HEK293 (cell line): ENCODE measurements around the gene VOPP1.

Experiments used
- CTCF ChIA-PET: fragments of 350-600 bp; formaldehyde crosslinking; extraction: SDS; loops from one replicate; lab custom pipeline; 2021; ENCODE audit warnings: antibody characterized with exemption; lab: Yijun Ruan, JAX
- POLR2A ChIA-PET: fragments of 300-600 bp; formaldehyde crosslinking; extraction: SDS; loops from one replicate; lab custom pipeline; 2020; ENCODE audit warnings: antibody characterized with exemption, inconsistent platforms; lab: Yijun Ruan, JAX
- H3K27ac ChIP-seq: fragments of 200-500 bp; sonication (Bioruptor generic); 2 replicates; pipeline ENCODE4 v1.5.1; 2014; ENCODE audit warnings: low read depth, low read length, control low read depth, inconsistent platforms; ENCODE audit errors: extremely low read depth
- H3K36me3 ChIP-seq, 2 experiments: fragments of 200-500 bp in 1 of 2; sonication (Bioruptor generic) in 1 of 2; 1 replicate in 1 of 2; 2 replicates in 1 of 2; pipeline ENCODE4 v1.5.1; 2014 to 2017; ENCODE audit warnings: inconsistent platforms in 2 of 2, low read length in 2 of 2; ENCODE audit not compliant: control insufficient read depth in 2 of 2, insufficient read depth in 1 of 2
- H3K4me1 ChIP-seq: fragments of 200-500 bp; sonication (Bioruptor generic); 2 replicates; pipeline ENCODE4 v1.5.1; 2014; ENCODE audit warnings: mild to moderate bottlenecking, low read length, inconsistent platforms; ENCODE audit not compliant: control insufficient read depth, insufficient read depth
- H3K4me3 ChIP-seq: 2 replicates; pipeline ENCODE4 v1.5.1; 2011; ENCODE audit warnings: low read depth, mild to moderate bottlenecking, control low read depth, low read length, moderate library complexity
- H3K9me3 ChIP-seq: fragments of 200-500 bp; sonication (Bioruptor generic); 2 replicates; pipeline ENCODE4 v1.5.1; 2014; ENCODE audit warnings: low read depth, low read length, inconsistent platforms; ENCODE audit not compliant: control insufficient read depth, insufficient read depth
- BCL6B ChIP-seq: fragments of 450-650 bp; formaldehyde crosslinking; IDR thresholded peaks from 2 replicates; pipeline ENCODE4 v1.5.1; 2017; ENCODE audit warnings: missing biosample characterization, missing genetic modification characterization
- CTCF ChIP-seq: fragments of 450-650 bp; formaldehyde crosslinking; IDR thresholded peaks from 2 replicates; pipeline ENCODE4 v1.5.1; 2016; ENCODE audit warnings: missing biosample characterization, missing genetic modification characterization
- FEZF1 ChIP-seq: fragments of 450-650 bp; formaldehyde crosslinking; IDR thresholded peaks from 2 replicates; pipeline ENCODE4 v1.5.1; 2016; ENCODE audit warnings: missing biosample characterization, missing genetic modification characterization
- GLI2 ChIP-seq: fragments of 450-650 bp; formaldehyde crosslinking; IDR thresholded peaks from 2 replicates; pipeline ENCODE4; 2017; ENCODE audit warnings: missing biosample characterization, missing genetic modification characterization, low read depth, borderline replicate concordance
- KLF9 ChIP-seq: fragments of 450-650 bp; formaldehyde crosslinking; IDR thresholded peaks from 2 replicates; pipeline ENCODE4 v1.5.1; 2016; ENCODE audit warnings: missing biosample characterization, missing genetic modification characterization, low read depth
- REPIN1 ChIP-seq: fragments of 450-650 bp; formaldehyde crosslinking; IDR thresholded peaks from 2 replicates; pipeline ENCODE4 v1.5.1; 2017; ENCODE audit warnings: missing biosample characterization, missing genetic modification characterization, low read depth
- SP3 ChIP-seq: fragments of 450-650 bp; formaldehyde crosslinking; IDR thresholded peaks from 2 replicates; pipeline ENCODE4 v1.5.1; 2016; ENCODE audit warnings: missing biosample characterization, missing genetic modification characterization
- ZBTB7A ChIP-seq: fragments of 450-650 bp; formaldehyde crosslinking; IDR thresholded peaks from 2 replicates; pipeline ENCODE4 v1.5.1; 2016; ENCODE audit warnings: low read depth, missing biosample characterization, missing genetic modification characterization
- ZNF112 ChIP-seq: fragments of 450-650 bp; formaldehyde crosslinking; IDR thresholded peaks from 2 replicates; pipeline ENCODE4 v1.5.0; 2017; ENCODE audit warnings: missing biosample characterization, missing genetic modification characterization
- ZNF174 ChIP-seq: fragments of 450-650 bp; formaldehyde crosslinking; IDR thresholded peaks from 2 replicates; pipeline ENCODE4 v1.5.0; 2017; ENCODE audit warnings: missing biosample characterization, mild to moderate bottlenecking, missing genetic modification characterization
- ZNF19 ChIP-seq: fragments of 450-650 bp; formaldehyde crosslinking; IDR thresholded peaks from 2 replicates; pipeline ENCODE4; 2016; ENCODE audit warnings: missing biosample characterization, missing genetic modification characterization, low read depth
- ZNF221 ChIP-seq: fragments of 450-650 bp; formaldehyde crosslinking; IDR thresholded peaks from 2 replicates; pipeline ENCODE4 v1.5.1; 2017; ENCODE audit warnings: missing biosample characterization, missing genetic modification characterization, borderline replicate concordance
- ZNF223 ChIP-seq: fragments of 450-650 bp; formaldehyde crosslinking; IDR thresholded peaks from 2 replicates; pipeline ENCODE4 v1.5.1; 2016; ENCODE audit warnings: missing biosample characterization, missing genetic modification characterization
- ZNF266 ChIP-seq: fragments of 450-650 bp; formaldehyde crosslinking; IDR thresholded peaks from 2 replicates; pipeline ENCODE4 v1.5.1; 2016; ENCODE audit warnings: missing biosample characterization, missing genetic modification characterization, low read depth
- ZNF341 ChIP-seq: fragments of 450-650 bp; formaldehyde crosslinking; IDR thresholded peaks from 2 replicates; pipeline ENCODE4; 2016; ENCODE audit warnings: low read depth, missing biosample characterization, missing genetic modification characterization
- ZNF433 ChIP-seq: fragments of 450-650 bp; formaldehyde crosslinking; IDR thresholded peaks from 2 replicates; pipeline ENCODE4 v1.5.1; 2016; ENCODE audit warnings: missing biosample characterization, missing genetic modification characterization, low read depth
- ZNF488 ChIP-seq: fragments of 450-650 bp; formaldehyde crosslinking; IDR thresholded peaks from 2 replicates; pipeline ENCODE4 v1.5.1; 2016; ENCODE audit warnings: missing biosample characterization, missing genetic modification characterization
- ZNF510 ChIP-seq: fragments of 450-650 bp; formaldehyde crosslinking; IDR thresholded peaks from 2 replicates; pipeline ENCODE4 v1.5.1; 2018; ENCODE audit warnings: mild to moderate bottlenecking, missing genetic modification characterization, missing biosample characterization; ENCODE audit not compliant: insufficient replicate concordance
- ZNF521 ChIP-seq: fragments of 450-650 bp; formaldehyde crosslinking; IDR thresholded peaks from 2 replicates; pipeline ENCODE4 v1.5.1; 2017; ENCODE audit warnings: missing biosample characterization, mild to moderate bottlenecking, missing genetic modification characterization
- ZNF555 ChIP-seq: fragments of 450-650 bp; formaldehyde crosslinking; conservative IDR thresholded peaks from 2 replicates; pipeline ENCODE4 v1.5.1; 2017; ENCODE audit warnings: missing biosample characterization, mild to moderate bottlenecking, missing genetic modification characterization, inconsistent platforms
- ZNF610 ChIP-seq: fragments of 450-650 bp; formaldehyde crosslinking; IDR thresholded peaks from 2 replicates; pipeline ENCODE4 v1.5.1; 2016; ENCODE audit warnings: missing biosample characterization, missing genetic modification characterization, borderline replicate concordance
- ZNF692 ChIP-seq: fragments of 450-650 bp; formaldehyde crosslinking; IDR thresholded peaks from 2 replicates; pipeline ENCODE4 v1.5.1; 2016; ENCODE audit warnings: missing biosample characterization, missing genetic modification characterization
- ZNF768 ChIP-seq: fragments of 450-650 bp; formaldehyde crosslinking; IDR thresholded peaks from 2 replicates; pipeline ENCODE4 v1.5.1; 2018; ENCODE audit warnings: missing biosample characterization, mild to moderate bottlenecking, missing genetic modification characterization
- ZNF837 ChIP-seq: fragments of 450-650 bp; formaldehyde crosslinking; IDR thresholded peaks from 2 replicates; pipeline ENCODE4 v1.5.1; 2016; ENCODE audit warnings: missing biosample characterization, missing genetic modification characterization
- ZXDB ChIP-seq: fragments of 450-650 bp; formaldehyde crosslinking; IDR thresholded peaks from 2 replicates; pipeline ENCODE4 v1.5.1; 2016; ENCODE audit warnings: missing biosample characterization, missing genetic modification characterization
- TF ChIP-seq, protein P1 (sequence below): fragments of 450-650 bp; formaldehyde crosslinking; IDR thresholded peaks from 2 replicates; pipeline ENCODE4 v1.5.1; 2016; ENCODE audit warnings: missing biosample characterization, missing genetic modification characterization
- TF ChIP-seq, protein P2 (sequence below): fragments of 450-650 bp; formaldehyde crosslinking; conservative IDR thresholded peaks from 2 replicates; pipeline ENCODE4 v1.5.1; 2016; ENCODE audit warnings: low read depth, missing biosample characterization, missing genetic modification characterization

Gene VOPP1

GRCh38 chr7:55538538-55538937, 33.8 kb downstream of the VOPP1 start:
- no peak for TF ChIP-seq ZNF19 (tag by site-specific recombination)
- TF ChIP-seq ZNF837 (tag by site-specific recombination), result no peak
- TF ChIP-seq ZNF221, result no peak
- TF ChIP-seq KLF9 (tag by site-specific recombination), result no peak
- TF ChIP-seq ZNF521, result no peak
- no peak for TF ChIP-seq ZNF692 (tag by site-specific recombination)
- no peak for TF ChIP-seq FEZF1 (tag by site-specific recombination)
- no peak for TF ChIP-seq CTCF
- TF ChIP-seq, protein P1, sequence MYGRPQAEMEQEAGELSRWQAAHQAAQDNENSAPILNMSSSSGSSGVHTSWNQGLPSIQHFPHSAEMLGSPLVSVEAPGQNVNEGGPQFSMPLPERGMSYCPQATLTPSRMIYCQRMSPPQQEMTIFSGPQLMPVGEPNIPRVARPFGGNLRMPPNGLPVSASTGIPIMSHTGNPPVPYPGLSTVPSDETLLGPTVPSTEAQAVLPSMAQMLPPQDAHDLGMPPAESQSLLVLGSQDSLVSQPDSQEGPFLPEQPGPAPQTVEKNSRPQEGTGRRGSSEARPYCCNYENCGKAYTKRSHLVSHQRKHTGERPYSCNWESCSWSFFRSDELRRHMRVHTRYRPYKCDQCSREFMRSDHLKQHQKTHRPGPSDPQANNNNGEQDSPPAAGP (tag by site-specific recombination), result no peak
- Histone ChIP-seq H3K27ac (no peak overlapping the region), H3K9me3 (no peaks in the 10 kb centered on the region), H3K36me3 (no peaks in the 10 kb centered on the region), H3K4me1 (no peaks in the 10 kb centered on the region), H3K4me3 (no peak overlapping the region)
- ChIA-PET POLR2A (no interaction called here), CTCF (no interaction called here)

DNA sequence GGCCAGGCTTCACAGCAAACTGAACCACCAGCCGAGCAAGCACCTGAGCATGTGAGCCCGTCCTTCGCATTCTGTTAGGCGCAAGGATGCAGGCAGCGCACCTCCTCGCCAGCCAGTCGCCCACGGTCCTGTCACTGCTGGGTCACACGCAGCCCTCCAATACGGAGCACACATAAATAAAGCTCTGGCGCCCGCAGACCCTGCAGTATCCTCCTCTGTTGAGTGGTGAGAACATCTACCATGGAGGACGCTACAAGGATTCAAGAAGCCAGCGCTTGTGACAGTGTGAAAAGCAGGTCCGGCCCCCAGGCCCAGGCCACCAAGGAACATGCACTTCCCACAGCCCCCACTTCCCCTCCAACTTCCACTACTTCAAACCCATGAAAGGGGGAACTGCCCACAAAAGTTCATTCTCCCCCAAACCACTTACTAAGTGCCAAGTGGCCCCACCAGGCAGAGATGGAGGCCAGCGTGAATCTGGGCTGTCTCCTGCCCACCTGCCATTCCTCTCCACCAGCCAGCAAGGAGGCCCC, 34.8 kb downstream of the VOPP1 start:
- Histone ChIP-seq H3K4me1 (no peaks in the 10 kb centered on the region), H3K4me3 (no peak overlapping the region), H3K9me3 (no peaks in the 10 kb centered on the region), H3K27ac (no peak overlapping the region), H3K36me3 (no peaks in the 10 kb centered on the region)
- ChIA-PET POLR2A (no interaction called here), CTCF (no interaction called here)
- no peak for TF ChIP-seq ZNF341
- no peak for TF ChIP-seq ZNF510 (tag by site-specific recombination)
- no peak for TF ChIP-seq ZNF112
- TF ChIP-seq ZXDB (tag by site-specific recombination), result no peak
- no peak for TF ChIP-seq ZNF610 (tag by site-specific recombination)
- TF ChIP-seq, protein P2, sequence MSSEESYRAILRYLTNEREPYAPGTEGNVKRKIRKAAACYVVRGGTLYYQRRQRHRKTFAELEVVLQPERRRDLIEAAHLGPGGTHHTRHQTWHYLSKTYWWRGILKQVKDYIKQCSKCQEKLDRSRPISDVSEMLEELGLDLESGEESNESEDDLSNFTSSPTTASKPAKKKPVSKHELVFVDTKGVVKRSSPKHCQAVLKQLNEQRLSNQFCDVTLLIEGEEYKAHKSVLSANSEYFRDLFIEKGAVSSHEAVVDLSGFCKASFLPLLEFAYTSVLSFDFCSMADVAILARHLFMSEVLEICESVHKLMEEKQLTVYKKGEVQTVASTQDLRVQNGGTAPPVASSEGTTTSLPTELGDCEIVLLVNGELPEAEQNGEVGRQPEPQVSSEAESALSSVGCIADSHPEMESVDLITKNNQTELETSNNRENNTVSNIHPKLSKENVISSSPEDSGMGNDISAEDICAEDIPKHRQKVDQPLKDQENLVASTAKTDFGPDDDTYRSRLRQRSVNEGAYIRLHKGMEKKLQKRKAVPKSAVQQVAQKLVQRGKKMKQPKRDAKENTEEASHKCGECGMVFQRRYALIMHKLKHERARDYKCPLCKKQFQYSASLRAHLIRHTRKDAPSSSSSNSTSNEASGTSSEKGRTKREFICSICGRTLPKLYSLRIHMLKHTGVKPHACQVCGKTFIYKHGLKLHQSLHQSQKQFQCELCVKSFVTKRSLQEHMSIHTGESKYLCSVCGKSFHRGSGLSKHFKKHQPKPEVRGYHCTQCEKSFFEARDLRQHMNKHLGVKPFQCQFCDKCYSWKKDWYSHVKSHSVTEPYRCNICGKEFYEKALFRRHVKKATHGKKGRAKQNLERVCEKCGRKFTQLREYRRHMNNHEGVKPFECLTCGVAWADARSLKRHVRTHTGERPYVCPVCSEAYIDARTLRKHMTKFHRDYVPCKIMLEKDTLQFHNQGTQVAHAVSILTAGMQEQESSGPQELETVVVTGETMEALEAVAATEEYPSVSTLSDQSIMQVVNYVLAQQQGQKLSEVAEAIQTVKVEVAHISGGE (tag by site-specific recombination), result no peak
- no peak for TF ChIP-seq ZNF223
- TF ChIP-seq ZNF488 (tag by site-specific recombination), result no peak
- no peak for TF ChIP-seq REPIN1 (tag by site-specific recombination)
- TF ChIP-seq ZNF433 (tag by site-specific recombination), result no peak
- no peak for TF ChIP-seq ZNF174 (tag by site-specific recombination)
- no peak for TF ChIP-seq ZBTB7A (tag by site-specific recombination)
- TF ChIP-seq ZNF555 (tag by site-specific recombination), result no peak
- TF ChIP-seq ZNF266 (tag by site-specific recombination), result no peak
- no peak for TF ChIP-seq SP3 (tag by site-specific recombination)
- TF ChIP-seq ZNF768 (tag by site-specific recombination), result no peak
- TF ChIP-seq GLI2 (tag by site-specific recombination), result no peak
- TF ChIP-seq BCL6B (tag by site-specific recombination), result no peak
